NB4 (cell line): ENCODE measurements around the gene RNF166.

Experiments
- CTCF ChIP-seq: IDR thresholded peaks from one replicate; pipeline ENCODE4 v1.5.1; 2012; ENCODE audit warnings: low read depth, low read length
- MAX ChIP-seq: IDR thresholded peaks from 2 replicates; pipeline ENCODE4 v1.6.1; 2011; ENCODE audit warnings: low read depth, low read length
- MYC ChIP-seq: IDR thresholded peaks from 2 replicates; pipeline ENCODE4 v1.6.1; 2011; ENCODE audit warnings: low read depth, low read length
- POLR2A ChIP-seq: IDR thresholded peaks from 2 replicates; pipeline ENCODE4 v1.6.1; 2011; ENCODE audit warnings: mild to moderate bottlenecking; ENCODE audit not compliant: insufficient read length; ENCODE audit errors: extremely low read depth

- TF ChIP-seq CTCF: no peak
- no peak for TF ChIP-seq POLR2A
- no peak for TF ChIP-seq MAX
- no peak for TF ChIP-seq MYC
Observed at GRCh38 chr16:88684569-88685155, 21.5 kb downstream of the RNF166 start.
